HCT116 (cell line): ENCODE results near the gene TWNK. TPM values are rescaled to one million over a fixed set of nuclear protein-coding genes. Genes with fewer than 3 reads are reported as not detected.

Source experiments
- ATAC-seq: fragments of 200-7000 bp; cut with Tn5 transposase; 2 replicates; pipeline ENCODE4 v1.9.1; 2020; ENCODE audit warnings: mild to moderate bottlenecking, moderate library complexity
- BruUV-seq: library from RNA; stranded (reverse); fragments of 400-500 nt; replicated peaks from 2 replicates; lab custom pipeline; 2021; lab: Mats Ljungman, UMichigan
- CTCF ChIA-PET: fragments of 300-600 bp; sonication (Branson Sonifier 250); formaldehyde crosslinking; loops from one replicate; lab custom pipeline; 2021; ENCODE audit warnings: antibody characterized with exemption; lab: Charles Lee
- POLR2A ChIA-PET: fragments of 300-600, 350-600 bp; sonication (Branson Sonifier 250); formaldehyde crosslinking; loops from one replicate; lab custom pipeline; 2021; ENCODE audit warnings: antibody characterized with exemption; lab: Charles Lee
- RAD21 ChIA-PET, 2 experiments: fragments of 300-600 bp; sonication (Branson Sonifier 250); formaldehyde crosslinking; loops; one replicate each; lab custom pipeline; 2023; ENCODE audit warnings: low total read pairs in 2 of 2; ENCODE audit not compliant: uncharacterized antibody in 2 of 2, unreplicated experiment in 2 of 2, low non-redundant PET in 1 of 2; lab: Charles Lee
- DNase-seq: peaks from one replicate; pipeline ENCODE4 v3.0.0-alpha.2; 2010; ENCODE audit warnings: low read depth, low spot score
- H2AFZ ChIP-seq: fragments of 200-600 bp; shearing (Covaris generic), sonication (generic); 2 replicates; pipeline ENCODE4 v1.6.1; 2017; ENCODE audit warnings: low read depth, mixed run types, mixed read lengths, antibody characterized with exemption, low read length; ENCODE audit not compliant: poor library complexity, severe bottlenecking
- H3K27ac ChIP-seq: 2 replicates; pipeline ENCODE4 v1.5.1; 2012; ENCODE audit warnings: low read depth, low read length
- H3K27me3 ChIP-seq: fragments of 200-600 bp; sonication (generic); 2 replicates; pipeline ENCODE4 v1.6.1; 2016; ENCODE audit warnings: mixed run types, low read length, mixed read lengths; ENCODE audit not compliant: insufficient read depth
- H3K36me3 ChIP-seq, 2 experiments: fragments of 200-500 bp in 1 of 2; fragments of 200-600 bp in 1 of 2; sonication (Bioruptor generic) in 1 of 2; sonication (generic) in 1 of 2; 2 replicates each; pipeline versions ENCODE4 v1.5.1 to v1.6.1; 2014 to 2016; ENCODE audit warnings: low read length in 2 of 2, inconsistent platforms in 1 of 2, mixed read lengths in 1 of 2, mixed run types in 1 of 2; ENCODE audit not compliant: insufficient read depth in 2 of 2, control insufficient read depth in 1 of 2
- H3K4me1 ChIP-seq, 2 experiments: fragments of 200-600 bp in 1 of 2; sonication (generic) in 1 of 2; 2 replicates each; pipeline versions ENCODE4 v1.5.1 to v1.6.1; 2012 to 2017; ENCODE audit warnings: low read length in 2 of 2, inconsistent platforms in 1 of 2, mild to moderate bottlenecking in 1 of 2, mixed read lengths in 1 of 2, mixed run types in 1 of 2, moderate library complexity in 1 of 2; ENCODE audit not compliant: insufficient read depth in 2 of 2, control insufficient read depth in 1 of 2
- H3K4me2 ChIP-seq: fragments of 200-600 bp; sonication (generic); 2 replicates; pipeline ENCODE4 v1.6.1; 2017; ENCODE audit warnings: mixed run types, low read length, mixed read lengths
- H3K4me3 ChIP-seq, 2 experiments: fragments of 200-600 bp in 1 of 2; sonication (generic) in 1 of 2; replicated peaks in 1 of 2; 2 replicates each; pipeline ENCODE4 v1.5.1; 2011 to 2016; ENCODE audit warnings: low read length in 2 of 2, control low read depth in 1 of 2, low read depth in 1 of 2, mild to moderate bottlenecking in 1 of 2, mixed read lengths in 1 of 2, mixed run types in 1 of 2
- H3K79me2 ChIP-seq: fragments of 200-600 bp; sonication (generic); 2 replicates; pipeline ENCODE4 v1.6.1; 2017; ENCODE audit warnings: mild to moderate bottlenecking, mixed run types, low read length, moderate library complexity, mixed read lengths; ENCODE audit not compliant: insufficient read depth
- H3K9ac ChIP-seq: fragments of 200-600 bp; sonication (generic); 2 replicates; pipeline ENCODE4 v1.6.1; 2016; ENCODE audit warnings: low read length, mixed read lengths
- H3K9me2 ChIP-seq: fragments of 200-600 bp; sonication (generic), shearing (Covaris generic); 2 replicates; pipeline ENCODE4 v1.6.1; 2017; ENCODE audit warnings: mixed run types, mild to moderate bottlenecking, moderate library complexity; ENCODE audit not compliant: insufficient read depth
- H3K9me3 ChIP-seq, 2 experiments: fragments of 200-500 bp in 1 of 2; fragments of 200-600 bp in 1 of 2; sonication (Bioruptor generic) in 1 of 2; sonication (generic) in 1 of 2; 2 replicates each; pipeline ENCODE4 v1.6.1; 2014 to 2017; ENCODE audit warnings: low read length in 2 of 2, mixed read lengths in 2 of 2, inconsistent platforms in 1 of 2, low read depth in 1 of 2, mild to moderate bottlenecking in 1 of 2, mixed run types in 1 of 2, moderate library complexity in 1 of 2; ENCODE audit not compliant: control insufficient read depth in 1 of 2, insufficient read depth in 1 of 2
- H4K20me1 ChIP-seq: fragments of 200-600 bp; sonication (generic), shearing (Covaris generic); 2 replicates; pipeline ENCODE4 v1.6.1; 2017; ENCODE audit warnings: mixed run types, mild to moderate bottlenecking, moderate library complexity; ENCODE audit not compliant: insufficient read depth
- ATF3 ChIP-seq: IDR thresholded peaks from 2 replicates; pipeline ENCODE4 v1.6.1; 2012
- CEBPB ChIP-seq: IDR thresholded peaks from 2 replicates; pipeline ENCODE4 v1.6.1; 2012; ENCODE audit warnings: low read depth
- CTCF ChIP-seq, 3 experiments: fragments of 200-600 bp in 1 of 3; sonication (generic) in 1 of 3; IDR thresholded peaks in 2 of 3; conservative IDR thresholded peaks in 1 of 3; 2 replicates each; pipeline ENCODE4 v1.5.1; 2012 to 2017; ENCODE audit warnings: low read depth in 2 of 3, low read length in 2 of 3, antibody characterized with exemption in 1 of 3, borderline replicate concordance in 1 of 3, control low read depth in 1 of 3, mild to moderate bottlenecking in 1 of 3, mixed read lengths in 1 of 3, mixed run types in 1 of 3, moderate library complexity in 1 of 3; ENCODE audit not compliant: insufficient read depth in 1 of 3
- EGR1 ChIP-seq: IDR thresholded peaks from 2 replicates; pipeline ENCODE4 v1.6.1; 2012; ENCODE audit warnings: low read depth
- ELF1 ChIP-seq: IDR thresholded peaks from 2 replicates; pipeline ENCODE4 v1.6.1; 2012; ENCODE audit warnings: low read depth, borderline replicate concordance
- EZH2 ChIP-seq: fragments of 200-600 bp; sonication (generic); IDR thresholded peaks from 2 replicates; pipeline ENCODE4 v1.6.1; 2017; ENCODE audit warnings: antibody characterized with exemption, mixed run types
- EZH2phosphoT487 ChIP-seq: fragments of 200-600 bp; IDR thresholded peaks from 2 replicates; pipeline ENCODE4 v1.6.1; 2018; ENCODE audit warnings: antibody characterized with exemption, borderline replicate concordance
- FOSL1 ChIP-seq: IDR thresholded peaks from 2 replicates; pipeline ENCODE4 v1.6.1; 2012; ENCODE audit warnings: low read depth
- JUND ChIP-seq: IDR thresholded peaks from 2 replicates; pipeline ENCODE4 v1.6.1; 2012
- MAX ChIP-seq: IDR thresholded peaks from 2 replicates; pipeline ENCODE4 v1.6.1; 2012
- POLR2A ChIP-seq: IDR thresholded peaks from 2 replicates; pipeline ENCODE4 v1.7.0; 2011; ENCODE audit warnings: borderline replicate concordance; ENCODE audit not compliant: insufficient read depth, insufficient read length; ENCODE audit errors: extremely low read depth
- POLR2AphosphoS5 ChIP-seq: IDR thresholded peaks from 2 replicates; pipeline ENCODE4 v1.6.1; 2011; ENCODE audit warnings: mild to moderate bottlenecking, low read depth, low read length, moderate library complexity
- RAD21 ChIP-seq: IDR thresholded peaks from 2 replicates; pipeline ENCODE4 v1.6.1; 2012; ENCODE audit warnings: low read depth, mild to moderate bottlenecking
- REST ChIP-seq: IDR thresholded peaks from 2 replicates; pipeline ENCODE4 v1.6.1; 2012; ENCODE audit warnings: low read depth
- SIN3A ChIP-seq: IDR thresholded peaks from 2 replicates; pipeline ENCODE4 v1.6.1; 2012; ENCODE audit warnings: low read depth
- SP1 ChIP-seq: IDR thresholded peaks from 2 replicates; pipeline ENCODE4 v1.6.1; 2012; ENCODE audit warnings: low read depth
- YY1 ChIP-seq: IDR thresholded peaks from 2 replicates; pipeline ENCODE4 v1.6.1; 2011; ENCODE audit warnings: low read length, low read depth, moderate library complexity, mild to moderate bottlenecking; ENCODE audit not compliant: insufficient replicate concordance; ENCODE audit errors: extremely low read depth
- ZFX ChIP-seq: fragments of 450-650 bp; IDR thresholded peaks from 2 replicates; pipeline ENCODE4 v1.6.1; 2017
- ZNF274 ChIP-seq: fragments of 200-500 bp; sonication (Bioruptor generic); IDR thresholded peaks from 2 replicates; pipeline ENCODE4 v1.6.1; 2014; ENCODE audit warnings: mild to moderate bottlenecking, low read depth, low read length, inconsistent platforms
- intact Hi-C: fragments of 100-400 bp; cut with micrococcal nuclease; formaldehyde crosslinking; loops from 2 replicates; pipeline ENCODE4 v1.10.0; 2022
- total RNA-seq: library from RNA; stranded (reverse); gene quantifications from one replicate; pipeline ENCODE4 v1.2.1, GENCODE V29; 2021; ENCODE audit not compliant: unreplicated experiment

TWNK gene
- total RNA-seq, 1 experiment from 2014 or later = 42.1 TPM

GRCh38 chr10:100986623-100986951 lies 756 bp upstream of the TWNK start:
- BruUV-seq = TSS peak; percentile 80
- Histone ChIP-seq H3K79me2 (peaks cover 62% of the 10 kb centered on the region), H3K27me3 (no peaks in the 10 kb centered on the region), H3K36me3 (peaks cover 27 to 32% of the 10 kb centered on the region in 2 experiments), H3K9me2 (no peaks in the 10 kb centered on the region), H3K27ac (peak overlapping the region; percentile 84; the same call in 1 of the 2 replicates), H3K4me1 (peaks cover 10 to 28% of the 10 kb centered on the region in 2 experiments; a peak in 3 of 4 replicates), H3K4me3 (peak overlapping the region; percentile 82 to 96), H2AFZ (no peak overlapping the region), H3K4me2 (peak overlapping the region; percentile 96), H3K9me3 (no peaks in the 10 kb centered on the region), H3K9ac (peak overlapping the region; percentile 96), H4K20me1 (no peaks in the 10 kb centered on the region; the same call in 1 of the 2 replicates)
- ChIA-PET CTCF (interaction anchor here (1.5 kb wide), 1 partner anchor 10 kb away, joined by 6 read pairs; no protein-coding TSS in a partner anchor), RAD21 (no interaction called here), POLR2A (no interaction called here)
- DNase-seq (no peak), ATAC-seq (no peak; the same call in 1 of the 2 replicates)
- intact Hi-C loops = no loop called here
- no peak for TF ChIP-seq EZH2
- TF ChIP-seq ELF1 = no peak
- TF ChIP-seq RAD21 = no peak
- TF ChIP-seq SIN3A = no peak
- no peak for TF ChIP-seq YY1
- TF ChIP-seq ZFX = no peak
- TF ChIP-seq EGR1 = no peak
- TF ChIP-seq FOSL1 = no peak
- no peak for TF ChIP-seq SP1
- no peak for TF ChIP-seq JUND
- no peak for TF ChIP-seq CEBPB
- no peak for TF ChIP-seq ZNF274
- no peak for TF ChIP-seq POLR2A
- TF ChIP-seq REST = no peak
- TF ChIP-seq CTCF (IDR thresholded peaks at IDR 0.05 in 2 of 3, conservative IDR thresholded peaks at IDR 0.05 in 1 of 3; ENCODE audit: borderline replicate concordance in 1 of 3, insufficient read depth in 1 of 3, low read depth in 2 of 3, low read length in 2 of 3) = no peak
- TF ChIP-seq EZH2phosphoT487 = no peak
- TF ChIP-seq MAX = no peak
- TF ChIP-seq ATF3 = no peak
- TF ChIP-seq POLR2AphosphoS5 = no peak
